Adrenal gland (tissue), 12 donors: ENCODE results near the gene ZNF613. TPM values are rescaled to one million over a fixed set of nuclear protein-coding genes. Genes with fewer than 3 reads are reported as not detected.
"Not testable (repeated sequence)": the region's sequence is repeated elsewhere in the genome, so short reads cannot be mapped to it uniquely, and the experiment has no call there.

Experiments
- DNase-seq, 7 donors: peaks; one replicate each; pipeline ENCODE4 v3.0.0-alpha.2; 2019 to 2020
- H3K27ac ChIP-seq, 5 donors: fragments of 200-600 bp; sonication (generic) in 4 of 5; 1 replicate in 3 of 5; 2 replicates in 2 of 5; pipeline versions ENCODE4 v1.5.1 to v1.8.0; 2016 to 2020; ENCODE audit warnings: mild to moderate bottlenecking in 1 of 5
- H3K27me3 ChIP-seq: fragments of 200-600 bp; 2 replicates; pipeline ENCODE4 v1.8.0; 2021
- H3K36me3 ChIP-seq, 2 donors: fragments of 200-600 bp; replicated peaks in 1 of 2; 1 replicate in 1 of 2; 2 replicates in 1 of 2; pipeline versions ENCODE4 v1.5.1 to v1.8.0; 2018 to 2022
- H3K4me1 ChIP-seq, 2 donors: fragments of 200-600 bp; replicated peaks in 1 of 2; 1 replicate in 1 of 2; 2 replicates in 1 of 2; pipeline versions ENCODE4 v1.5.1 to v1.8.0; 2018 to 2021
- H3K4me3 ChIP-seq, 4 donors: fragments of 200-600 bp; sonication (generic) in 3 of 4; one replicate each; pipeline ENCODE4 v1.5.1; 2016 to 2018
- H3K9me3 ChIP-seq, 3 donors: fragments of 200-600 bp; sonication (generic) in 1 of 3; replicated peaks in 1 of 3; 1 replicate in 2 of 3; 2 replicates in 1 of 3; pipeline versions ENCODE4 v1.5.1 to v1.8.0; 2016 to 2021
- CTCF ChIP-seq, 6 experiments: fragments of 450-650 bp in 4 of 6; fragments of 200-600 bp in 2 of 6; sonication (generic) in 1 of 6; IDR thresholded peaks; 1 replicate in 5 of 6; 2 replicates in 1 of 6; pipeline versions ENCODE4 v1.5.1 to v1.8.0; 2016 to 2021; ENCODE audit warnings: antibody characterized with exemption in 6 of 6, mild to moderate bottlenecking in 2 of 6, moderate library complexity in 1 of 6
- POLR2A ChIP-seq, 2 donors: fragments of 450-650 bp; IDR thresholded peaks; one replicate each; pipeline ENCODE4 v1.6.1; 2017; ENCODE audit warnings: antibody characterized with exemption in 2 of 2, mild to moderate bottlenecking in 2 of 2, moderate library complexity in 1 of 2
- WGBS, 4 donors: extraction: QIAGEN DNeasy Blood & Tissue Kit in 2 of 4; methylation state at CpG; one replicate each; pipeline versions ENCODE4 v1.1.5 to v1.1.7; 2013 to 2017; 5-methylcytosine and 5-hydroxymethylcytosine counted together
- intact Hi-C, 2 donors: fragments of 100-400 bp; cut with DNase I; formaldehyde crosslinking; loops; one replicate each; pipeline versions ENCODE4 v1.14.1 to v1.15.0; 2022 to 2023
- polyA plus RNA-seq, 3 donors: library from polyadenylated mRNA; stranded (reverse); fragments of 200-250 nt in 2 of 3; fragments of 350-450 nt in 1 of 3; fragmentation: Illumina TruSeq in 1 of 3; extraction: RNeasy Lipid Tissue Mini Kit (QIAGEN cat#74804) in 1 of 3; gene quantifications; one replicate each; pipeline ENCODE4 v1.2.3, GENCODE V29; 2013 to 2014
- total RNA-seq, 9 donors: library from RNA; depleted of rRNA in 4 of 9; stranded (reverse); fragments of >200 nt in 4 of 9; fragments of 120-200 nt in 1 of 9; fragmentation: NEBNext Ultra II Directional in 1 of 9; extraction: Animal tissue kit (Norgen Biotek cat#: 25700) in 1 of 9; gene quantifications; one replicate each; pipeline versions ENCODE4 v1.1.0 to v1.2.4, GENCODE V29; 2013 to 2023
- donor health status: healthy with polysubstance abuse.
- donor health status: Bipolar disorder and iron deficiency.
- donor health status: DM: yes; HTN: yes; CAD: no.
- donor health status: DM: no; HTN: no; CAD: no.
- donor health status: DM: no; HTN: no; CAD: no.
- donor health status: DM: yes; HTN: yes; CAD: no.

ZNF613 gene
- total and polyA plus RNA-seq, 12 donors: 3.6 to 14.1 (median 5.4) TPM

- Histone ChIP-seq H3K4me1 (no peaks in the 10 kb centered on the region), H3K36me3 (peaks cover 0 to 48% of the 10 kb centered on the region in 2 donors), H3K27me3 (no peaks in the 10 kb centered on the region), H3K4me3 (peak overlapping the region in 1 of 4 donors; percentile 1), H3K9me3 (peaks cover 16 to 69% (median 29%) of the 10 kb centered on the region in 3 donors), H3K27ac (no peak overlapping the region)
- DNase-seq: no peak
- intact Hi-C loops: no loop called here
- WGBS, 4 donors: 93 to 99% (median 94%) methylated on average over 7 of the region's 7 CpGs
- TF ChIP-seq CTCF (IDR thresholded peaks at IDR 0.05) (no peak), POLR2A (IDR thresholded peaks at IDR 0.05) (no peak)
Observed at GRCh38 chr19:51944798-51945552, 17.7 kb downstream of the ZNF613 start.

GRCh38 chr19:51946602-51947001, 19.3 kb downstream of the ZNF613 start:
- intact Hi-C loops: no loop called here
- TF ChIP-seq POLR2A (IDR thresholded peaks at IDR 0.05) (no peak), CTCF (IDR thresholded peaks at IDR 0.05) (no peak)
- peaks cover 0 to 32% of the 10 kb centered on the region in 2 donors for H3K36me3 ChIP-seq
- no peaks in the 10 kb centered on the region for H3K27me3 ChIP-seq
- 91 to 97% (median 94%) methylated on average over 1 of the region's 1 CpG for WGBS, 4 donors
- H3K4me3 ChIP-seq: no peak overlapping the region
- peaks cover 16 to 66% (median 29%) of the 10 kb centered on the region in 3 donors for H3K9me3 ChIP-seq
- no peaks in the 10 kb centered on the region for H3K4me1 ChIP-seq
- DNase-seq: no peak
- H3K27ac ChIP-seq: no peak overlapping the region

GRCh38 chr19:51948975-51949374, 21.7 kb downstream of the ZNF613 start:
- H3K27ac ChIP-seq: no peak overlapping the region
- DNase-seq: peak in 6 of 7 donors; percentile 7 to 59 (median 20)
- intact Hi-C loops: no loop called here
- no peaks in the 10 kb centered on the region for H3K27me3 ChIP-seq
- peaks cover 0 to 9% of the 10 kb centered on the region in 2 donors for H3K36me3 ChIP-seq
- peaks cover 8 to 44% (median 27%) of the 10 kb centered on the region in 3 donors for H3K9me3 ChIP-seq
- H3K4me1 ChIP-seq: no peaks in the 10 kb centered on the region
- 11 to 14% (median 13%) methylated on average over 15 to 25 of the region's 25 CpGs for WGBS, 4 donors
- no peak for TF ChIP-seq CTCF (IDR thresholded peaks at IDR 0.05)
- no peak for TF ChIP-seq POLR2A (IDR thresholded peaks at IDR 0.05)
- H3K4me3 ChIP-seq: peak overlapping the region in 1 of 4 donors; percentile 22

- WGBS, 4 donors: 69 to 80% (median 78%) methylated on average over 4 of the region's 4 CpGs
- H3K4me1 ChIP-seq, H3K9me3 ChIP-seq, DNase-seq, H3K27ac ChIP-seq, H3K36me3 ChIP-seq, intact Hi-C loops, H3K27me3 ChIP-seq, H3K4me3 ChIP-seq: not testable (repeated sequence)
Observed at GRCh38 chr19:51957846-51958245, 30.6 kb downstream of the ZNF613 start.

- Histone ChIP-seq H3K36me3 (peaks cover 0 to under 1% of the 10 kb centered on the region in 2 donors), H3K27ac (peak overlapping the region in 1 of 5 donors; percentile 21), H3K4me1 (no peaks in the 10 kb centered on the region), H3K9me3 (peaks cover 0 to 19% (median 0%) of the 10 kb centered on the region in 3 donors), H3K27me3 (no peaks in the 10 kb centered on the region), H3K4me3 (no peak overlapping the region)
- no peak for DNase-seq
- intact Hi-C loops: no loop called here
- 69 to 81% (median 78%) methylated on average over 4 of the region's 4 CpGs for WGBS, 4 donors
- TF ChIP-seq CTCF (IDR thresholded peaks at IDR 0.05) (no peak), POLR2A (IDR thresholded peaks at IDR 0.05) (no peak)
Observed at GRCh38 chr19:51959791-51960190, 32.5 kb downstream of the ZNF613 start.

- H3K27me3 ChIP-seq, H3K4me1 ChIP-seq, intact Hi-C loops, H3K4me3 ChIP-seq: not testable (repeated sequence)
- DNase-seq: peak in 3 of 7 donors; percentile 25 to 28 (median 26)
- H3K27ac ChIP-seq: peak overlapping the region in 1 of 5 donors; percentile 21
- H3K36me3 ChIP-seq: peaks cover 0 to 10% of the 10 kb centered on the region in 2 donors
- peaks cover 0 to 28% (median 0%) of the 10 kb centered on the region in 3 donors for H3K9me3 ChIP-seq
- 1 to 21% (median 18%) methylated on average over 5 to 7 of the region's 7 CpGs for WGBS, 4 donors
Observed at GRCh38 chr19:51960621-51961233, 33.5 kb downstream of the ZNF613 start.
